GM19372 (cell line): ENCODE measurements around the gene TEKT3.

Experiments used
- ATAC-seq: cut with Tn5 transposase; IDR thresholded peaks from one replicate; pipeline ENCODE4 v1.9.1; 2021; ENCODE audit warnings: mild to moderate bottlenecking, low read depth, moderate library complexity; ENCODE audit not compliant: unreplicated experiment

TEKT3 gene

GRCh38 chr17:15341385-15341849 lies at the start of gene TEKT3:
Gene TEKT3 (minus strand): TSS chr17:15341597. CDS start chr17:15331585, 10,012 bp downstream.
- ATAC-seq: no peak

DNA sequence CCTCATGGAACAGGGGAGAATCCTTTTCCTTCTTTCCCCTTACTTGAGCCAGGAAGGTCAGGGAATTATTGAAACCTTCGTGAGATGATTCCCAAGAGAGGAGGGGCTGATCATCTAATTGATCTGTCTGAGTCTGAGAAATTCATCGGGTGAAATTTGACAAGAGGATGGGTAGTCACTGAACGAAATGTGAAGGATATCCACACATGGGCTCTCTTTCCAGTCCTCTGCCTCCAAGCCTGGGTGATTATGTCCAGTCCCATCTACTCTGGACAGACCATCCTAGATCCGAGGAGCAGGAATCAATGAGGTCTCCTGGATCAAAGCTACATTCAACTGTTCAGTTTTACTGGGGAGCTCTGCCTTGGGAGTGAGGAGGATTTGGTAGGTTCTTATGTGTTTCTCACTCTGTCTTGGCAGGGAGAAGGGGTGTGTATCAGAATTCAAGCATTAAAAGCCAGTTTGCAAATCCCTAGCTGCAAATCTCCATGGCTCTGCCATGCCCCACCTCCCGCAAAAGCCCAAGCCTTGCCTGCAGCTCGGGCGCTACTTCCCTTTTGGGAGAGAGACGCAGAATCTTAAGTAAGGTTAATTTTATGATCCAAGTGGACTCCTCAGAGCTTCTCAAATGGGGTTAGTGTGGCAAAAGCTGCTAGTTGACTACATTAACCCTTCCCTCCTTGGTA lies 47.1 kb upstream of the TEKT3 start:
- ATAC-seq: no peak

- no peak for ATAC-seq
Observed at GRCh38 chr17:15386083-15386482, 44.7 kb upstream of the TEKT3 start.

- ATAC-seq: no peak
Observed at GRCh38 chr17:15385305-15385704, 43.9 kb upstream of the TEKT3 start.

DNA sequence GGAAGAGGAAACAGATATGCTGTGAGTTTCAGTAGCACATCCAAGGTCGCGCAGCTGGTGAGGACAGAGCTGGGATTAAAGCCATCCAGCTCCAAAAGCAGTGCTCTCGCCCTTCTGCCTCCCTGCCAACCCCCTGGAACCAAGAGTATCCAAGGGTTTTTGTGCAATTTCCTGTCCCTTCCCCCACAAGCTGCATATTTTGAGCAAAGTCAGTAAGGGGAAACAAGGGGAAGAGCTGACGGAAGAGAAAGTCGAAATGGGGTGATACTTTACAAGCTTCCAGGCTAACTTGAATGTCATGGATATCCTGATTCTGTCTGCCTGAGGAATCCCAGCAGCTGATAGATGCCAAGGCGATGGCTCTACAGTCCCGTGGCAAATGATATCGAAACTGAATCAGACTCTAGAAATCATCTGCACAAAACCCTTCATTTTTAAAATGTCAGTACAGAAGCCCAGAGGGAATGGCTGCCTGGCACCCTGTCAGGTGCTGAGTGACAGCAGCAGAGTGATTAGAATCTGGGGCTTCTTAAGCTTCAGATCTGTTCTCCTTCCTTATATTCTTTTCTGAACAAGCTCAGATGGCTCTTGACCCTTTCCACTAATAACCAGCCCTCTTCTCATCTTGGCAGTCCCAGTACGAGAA lies 42.9 kb upstream of the TEKT3 start:
- ATAC-seq: no peak

- ATAC-seq: no peak
Observed at GRCh38 chr17:15382914-15383313, 41.5 kb upstream of the TEKT3 start.

- ATAC-seq: no peak
Observed at GRCh38 chr17:15381707-15382106, 40.3 kb upstream of the TEKT3 start.

- no peak for ATAC-seq
Observed at GRCh38 chr17:15380446-15380845, 39.0 kb upstream of the TEKT3 start.

GRCh38 chr17:15379659-15380058 lies 38.3 kb upstream of the TEKT3 start:
- ATAC-seq: no peak

GRCh38 chr17:15378243-15378642 lies 36.8 kb upstream of the TEKT3 start:
- ATAC-seq: no peak

DNA sequence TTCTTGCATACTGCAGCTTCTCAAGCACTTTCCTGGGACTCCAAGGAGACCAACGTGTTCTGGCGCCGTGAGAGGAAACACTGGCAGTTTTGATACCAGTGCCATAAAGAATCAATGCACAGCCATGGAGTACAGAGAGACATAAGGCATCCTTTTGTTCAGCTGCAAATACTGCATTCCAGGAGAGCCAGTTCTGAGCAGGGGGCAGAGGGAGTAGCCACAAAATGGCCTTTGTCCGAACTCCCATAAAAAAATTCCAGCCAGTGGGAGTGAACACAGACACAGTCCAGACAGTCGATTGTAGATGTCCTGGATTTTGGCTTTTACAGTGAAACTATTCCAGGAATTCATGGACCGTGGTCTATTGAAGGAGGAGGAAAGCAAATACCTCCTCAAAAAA lies 36.2 kb upstream of the TEKT3 start:
- ATAC-seq: no peak

DNA sequence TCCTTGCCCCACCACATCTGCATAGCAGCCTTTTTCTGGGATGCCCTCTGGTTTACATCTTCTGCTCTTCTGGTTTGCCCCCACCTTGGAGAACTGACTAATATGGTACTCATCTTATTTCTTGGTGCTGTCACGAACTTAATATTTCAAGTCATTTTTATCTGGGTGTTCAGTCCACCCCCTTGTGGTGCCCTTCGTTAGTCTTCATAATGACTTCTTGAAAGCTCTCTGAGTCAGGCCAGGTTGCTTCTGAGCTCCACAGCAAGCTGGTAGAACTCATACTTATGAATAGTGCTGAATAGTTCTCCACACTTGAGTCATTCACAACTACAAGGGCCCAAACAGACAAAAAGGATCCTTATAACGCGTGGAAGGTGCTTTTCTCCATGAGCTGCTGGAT lies 35.8 kb upstream of the TEKT3 start:
- no peak for ATAC-seq

DNA sequence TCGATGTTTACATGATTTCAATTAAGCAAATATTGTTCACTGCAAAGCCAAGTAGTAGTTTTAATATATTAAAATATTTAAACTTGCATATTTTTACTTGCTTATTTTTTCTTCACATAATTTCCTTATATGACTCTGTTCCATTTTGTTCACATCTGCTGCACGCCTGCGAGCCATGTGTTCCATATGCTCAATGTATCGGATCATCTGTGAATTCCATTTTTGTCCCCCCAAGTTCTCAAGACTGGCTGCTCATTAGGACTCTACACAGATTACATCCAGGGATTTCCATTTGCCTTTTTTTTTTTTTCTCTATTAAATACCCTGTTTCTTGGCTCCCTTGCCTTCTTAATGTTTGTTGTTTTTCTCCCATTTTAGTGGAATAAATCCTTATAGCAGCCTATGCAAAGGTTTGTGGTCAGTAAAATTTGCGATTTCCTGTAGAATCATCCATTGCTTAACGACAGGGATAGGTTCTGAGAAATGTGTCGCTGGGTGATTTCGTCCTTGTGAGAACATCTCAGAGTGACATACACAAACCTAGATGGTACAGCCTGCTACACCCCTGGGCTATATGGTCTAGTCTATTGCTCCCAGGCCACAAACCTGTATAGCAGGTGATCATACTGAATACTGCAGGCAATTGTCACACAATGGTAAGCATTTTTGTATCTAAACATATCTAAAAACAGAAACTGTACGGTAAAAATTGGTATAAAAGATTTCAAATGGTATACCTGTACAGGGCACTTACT lies 30.2 kb upstream of the TEKT3 start:
- ATAC-seq: no peak

- no peak for ATAC-seq
Observed at GRCh38 chr17:15368600-15368999, 27.2 kb upstream of the TEKT3 start.

GRCh38 chr17:15366026-15366425 lies 24.6 kb upstream of the TEKT3 start:
- no peak for ATAC-seq

- ATAC-seq: no peak
Observed at GRCh38 chr17:15364615-15365014, 23.2 kb upstream of the TEKT3 start.

DNA sequence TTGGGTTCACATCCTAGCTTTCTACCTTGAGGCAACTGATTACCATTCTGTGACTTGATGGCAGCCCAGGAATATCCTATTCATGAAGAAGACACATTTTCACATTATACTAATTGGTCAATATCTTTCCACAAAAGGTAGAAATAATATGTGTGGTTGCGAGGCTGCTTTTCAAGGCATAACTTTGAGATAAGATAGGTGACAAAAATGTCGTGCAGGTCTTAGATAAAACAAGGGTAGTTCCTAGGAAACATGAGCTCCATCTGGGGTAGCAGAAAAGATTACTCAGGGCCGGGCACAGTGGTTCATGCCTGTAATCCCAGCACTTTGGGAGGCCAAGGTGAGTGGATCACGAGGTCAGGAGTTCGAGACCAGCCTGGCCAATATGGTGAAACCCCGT lies 22.3 kb upstream of the TEKT3 start:
- ATAC-seq: no peak

DNA sequence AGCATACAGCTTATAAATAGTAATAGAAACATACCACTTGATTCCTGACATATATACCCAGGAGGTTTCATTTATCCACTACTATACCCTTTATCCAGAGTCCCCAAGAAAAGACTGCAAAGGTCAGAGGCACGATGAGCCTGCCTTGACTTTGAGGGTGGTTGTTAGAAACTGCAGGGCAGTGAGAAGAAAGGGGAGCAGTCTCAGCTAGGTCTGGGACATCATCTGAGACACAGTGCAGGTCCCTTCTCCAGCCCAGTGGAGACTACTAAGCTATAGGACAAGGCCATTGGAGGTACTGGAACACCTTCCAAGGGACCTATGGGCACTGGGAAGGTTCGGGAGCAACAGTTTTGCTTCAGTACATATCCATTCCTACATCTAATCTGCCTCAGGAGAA lies 20.2 kb upstream of the TEKT3 start:
- ATAC-seq: no peak

- ATAC-seq: no peak
Observed at GRCh38 chr17:15361151-15361550, 19.8 kb upstream of the TEKT3 start.

- no peak for ATAC-seq
Observed at GRCh38 chr17:15354256-15354655, 12.9 kb upstream of the TEKT3 start.

GRCh38 chr17:15351925-15352324 lies 10.5 kb upstream of the TEKT3 start:
- no peak for ATAC-seq

DNA sequence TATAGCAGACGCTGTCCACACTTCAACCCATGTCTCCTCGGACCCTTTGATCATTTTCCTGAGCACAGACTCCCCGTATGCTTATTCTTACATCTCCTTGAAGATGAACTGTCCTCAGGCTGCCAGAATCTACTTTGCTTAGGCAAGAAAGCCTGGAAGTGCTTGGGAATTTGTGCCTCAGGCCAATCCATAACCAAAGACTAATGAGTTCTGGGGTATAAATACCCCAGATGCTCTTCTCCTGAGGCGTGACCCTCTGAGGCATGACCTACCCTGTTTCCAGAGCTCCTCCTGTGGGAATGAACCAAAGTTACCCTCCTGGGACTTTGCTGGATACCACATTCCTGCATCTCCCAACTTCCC lies 10.1 kb upstream of the TEKT3 start:
- ATAC-seq: no peak
